Adrenal gland (tissue), 5 donors: ENCODE data around the gene FOXO1.

Experiments
- POLR2A ChIP-seq, 2 donors: fragments of 450-650 bp; IDR thresholded peaks; one replicate each; pipeline ENCODE4 v1.6.1; 2017; ENCODE audit warnings: antibody characterized with exemption in 2 of 2, mild to moderate bottlenecking in 2 of 2, moderate library complexity in 1 of 2
- TF ChIP-seq, protein P1 (sequence below), 6 experiments: fragments of 450-650 bp in 4 of 6; fragments of 200-600 bp in 2 of 6; sonication (generic) in 1 of 6; IDR thresholded peaks; 1 replicate in 5 of 6; 2 replicates in 1 of 6; pipeline versions ENCODE4 v1.5.1 to v1.8.0; 2016 to 2021; ENCODE audit warnings: antibody characterized with exemption in 6 of 6, mild to moderate bottlenecking in 2 of 6, moderate library complexity in 1 of 6
- donor health status: DM: no; HTN: no; CAD: no.

DNA sequence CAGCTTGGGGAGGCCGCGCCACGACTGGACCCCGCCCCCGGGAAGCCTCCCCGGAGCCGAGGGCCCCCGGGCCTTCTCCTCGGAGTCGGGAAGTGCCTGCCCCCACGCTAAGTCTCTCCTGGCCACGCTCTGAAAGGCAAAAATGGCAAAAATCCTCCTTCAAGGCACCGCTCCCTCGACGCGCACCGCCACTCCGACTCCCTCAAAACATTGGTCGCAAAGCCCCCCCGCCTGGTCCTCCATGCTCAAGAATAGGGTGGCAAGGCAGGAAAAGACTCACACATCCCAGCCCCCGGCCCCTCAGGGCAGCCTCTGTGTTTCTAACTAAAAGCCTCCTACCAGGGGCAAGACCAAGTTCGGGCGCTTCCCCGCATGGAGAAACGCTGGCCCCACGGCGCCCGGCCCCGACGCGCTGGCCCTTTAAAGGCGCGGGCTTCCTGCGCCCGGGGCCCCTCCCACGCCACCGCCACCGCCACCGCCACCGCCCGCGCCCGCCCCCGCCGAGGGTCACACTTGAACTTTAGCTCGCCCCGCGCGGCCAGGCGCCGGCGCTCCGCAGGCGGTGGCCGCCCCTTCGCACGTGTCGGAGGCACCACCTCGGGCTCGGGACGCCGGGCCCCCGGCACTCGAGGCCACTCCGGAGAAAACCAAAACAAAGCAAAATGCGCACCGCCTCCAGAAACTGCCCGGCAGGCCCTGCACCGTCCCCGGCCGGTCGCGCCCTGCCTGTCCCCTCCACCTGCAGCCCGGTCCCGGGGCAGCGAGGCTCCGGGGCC is 1.9 kb downstream of the FOXO1 start:
- TF ChIP-seq, protein P1, sequence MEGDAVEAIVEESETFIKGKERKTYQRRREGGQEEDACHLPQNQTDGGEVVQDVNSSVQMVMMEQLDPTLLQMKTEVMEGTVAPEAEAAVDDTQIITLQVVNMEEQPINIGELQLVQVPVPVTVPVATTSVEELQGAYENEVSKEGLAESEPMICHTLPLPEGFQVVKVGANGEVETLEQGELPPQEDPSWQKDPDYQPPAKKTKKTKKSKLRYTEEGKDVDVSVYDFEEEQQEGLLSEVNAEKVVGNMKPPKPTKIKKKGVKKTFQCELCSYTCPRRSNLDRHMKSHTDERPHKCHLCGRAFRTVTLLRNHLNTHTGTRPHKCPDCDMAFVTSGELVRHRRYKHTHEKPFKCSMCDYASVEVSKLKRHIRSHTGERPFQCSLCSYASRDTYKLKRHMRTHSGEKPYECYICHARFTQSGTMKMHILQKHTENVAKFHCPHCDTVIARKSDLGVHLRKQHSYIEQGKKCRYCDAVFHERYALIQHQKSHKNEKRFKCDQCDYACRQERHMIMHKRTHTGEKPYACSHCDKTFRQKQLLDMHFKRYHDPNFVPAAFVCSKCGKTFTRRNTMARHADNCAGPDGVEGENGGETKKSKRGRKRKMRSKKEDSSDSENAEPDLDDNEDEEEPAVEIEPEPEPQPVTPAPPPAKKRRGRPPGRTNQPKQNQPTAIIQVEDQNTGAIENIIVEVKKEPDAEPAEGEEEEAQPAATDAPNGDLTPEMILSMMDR (IDR thresholded peaks at IDR 0.05) = no peak
- TF ChIP-seq POLR2A (IDR thresholded peaks at IDR 0.05) = peak in 1 of 2 donors; percentile 83
